ENCODE measurements around the gene PFKL. TPM values are rescaled to one million over a fixed set of nuclear protein-coding genes. Genes with fewer than 3 reads are reported as not detected.

The PFKL gene
- total RNA-seq, 1 donor from 2014 or later, result 66.6 TPM

Other genes with a start within 250 kb of the PFKL start
- gene PWP2, start 192.7 kb upstream of the PFKL start, total RNA-seq (ENCODE audit: unreplicated experiment), result 11.0 TPM
- gene GATD3, start 166.4 kb upstream of the PFKL start, total RNA-seq (ENCODE audit: unreplicated experiment), result 41.3 TPM
- gene ICOSLG, start 59.1 kb upstream of the PFKL start, total RNA-seq (ENCODE audit: unreplicated experiment), result 1.2 TPM
- gene DNMT3L, start 38.2 kb upstream of the PFKL start, total RNA-seq (ENCODE audit: unreplicated experiment), result not detected
- not detected for gene AIRE, start 14.2 kb upstream of the PFKL start, total RNA-seq (ENCODE audit: unreplicated experiment)
- 12.2 TPM for gene CFAP410, start 39.3 kb downstream of the PFKL start, total RNA-seq (ENCODE audit: unreplicated experiment)
- gene TRPM2, start 53.6 kb downstream of the PFKL start, total RNA-seq (ENCODE audit: unreplicated experiment), result 0.15 TPM
- 9.1 TPM for gene LRRC3, start 155.5 kb downstream of the PFKL start, total RNA-seq (ENCODE audit: unreplicated experiment)
- not detected for gene KRTAP10-1, start 240.1 kb downstream of the PFKL start, total RNA-seq (ENCODE audit: unreplicated experiment)